ENCODE measurements around the gene JAKMIP1.

The JAKMIP1 gene

GRCh38 chr4:6200011-6200921, at the start of gene JAKMIP1:
TSS of gene JAKMIP1 (minus strand) at chr4:6200549. CDS start at chr4:6112850, 87,699 bp downstream.
- Mint-ChIP-seq H3K27me3 (peaks cover 37% of the 10 kb centered on the region), H3K9me3 (peaks cover 9% of the 10 kb centered on the region), H3K4me1 (peaks cover 32% of the 10 kb centered on the region), H3K27ac (peak within 1 kb of the TSS; percentile 9), H3K4me3 (peak within 1 kb of the TSS; percentile 69), H3K36me3 (ENCODE audit: low read depth) (no peaks in the 10 kb centered on the region)
- DNase-seq = peak; percentile 88
- peak; percentile 33 for ATAC-seq

- peaks cover 44% of the 10 kb centered on the region for H3K27me3 Mint-ChIP-seq
- ATAC-seq (no peak), DNase-seq (no peak)
- peaks cover 13% of the 10 kb centered on the region for H3K9me3 Mint-ChIP-seq
- peaks cover 9% of the 10 kb centered on the region for H3K36me3 Mint-ChIP-seq (ENCODE audit: low read depth)
- H3K4me3 Mint-ChIP-seq = no peak overlapping the region
- no peak overlapping the region for H3K27ac Mint-ChIP-seq
- no peaks in the 10 kb centered on the region for H3K4me1 Mint-ChIP-seq
Measured at GRCh38 chr4:6248394-6248793, 48.0 kb upstream of the JAKMIP1 start.

- Mint-ChIP-seq H3K4me3 (no peak overlapping the region), H3K27ac (no peak overlapping the region), H3K9me3 (peaks cover 13% of the 10 kb centered on the region), H3K4me1 (no peaks in the 10 kb centered on the region), H3K27me3 (peaks cover 52% of the 10 kb centered on the region), H3K36me3 (ENCODE audit: low read depth) (peaks cover 9% of the 10 kb centered on the region)
- ATAC-seq = no peak
- no peak for DNase-seq
Measured at GRCh38 chr4:6246170-6246634, 45.9 kb upstream of the JAKMIP1 start.

GRCh38 chr4:6245246-6246169, 45.2 kb upstream of the JAKMIP1 start:
- H3K27me3 Mint-ChIP-seq = peaks cover 49% of the 10 kb centered on the region
- no peak overlapping the region for H3K4me3 Mint-ChIP-seq
- H3K27ac Mint-ChIP-seq = no peak overlapping the region
- H3K9me3 Mint-ChIP-seq = peaks cover 13% of the 10 kb centered on the region
- no peak for DNase-seq
- no peak for ATAC-seq
- H3K4me1 Mint-ChIP-seq = no peaks in the 10 kb centered on the region
- H3K36me3 Mint-ChIP-seq (ENCODE audit: low read depth) = peaks cover 9% of the 10 kb centered on the region

GRCh38 chr4:6242271-6243029, 42.1 kb upstream of the JAKMIP1 start:
- Mint-ChIP-seq H3K36me3 (ENCODE audit: low read depth) (peaks cover 9% of the 10 kb centered on the region), H3K4me3 (no peak overlapping the region), H3K4me1 (no peaks in the 10 kb centered on the region), H3K27ac (no peak overlapping the region), H3K9me3 (peaks cover 13% of the 10 kb centered on the region), H3K27me3 (peaks cover 35% of the 10 kb centered on the region)
- DNase-seq (no peak), ATAC-seq (no peak)

- ATAC-seq = no peak
- H3K27ac Mint-ChIP-seq = no peak overlapping the region
Measured at GRCh38 chr4:6241062-6241845, 40.9 kb upstream of the JAKMIP1 start.

GRCh38 chr4:6239968-6240367, 39.6 kb upstream of the JAKMIP1 start:
- DNase-seq (no peak), ATAC-seq (no peak)
- Mint-ChIP-seq H3K36me3 (ENCODE audit: low read depth) (peaks cover 9% of the 10 kb centered on the region), H3K27me3 (peaks cover 23% of the 10 kb centered on the region), H3K9me3 (peaks cover 12% of the 10 kb centered on the region), H3K4me3 (no peak overlapping the region), H3K27ac (no peak overlapping the region), H3K4me1 (no peaks in the 10 kb centered on the region)

More at GRCh38 chr4:6241062-6241845, 40.9 kb upstream of the JAKMIP1 start:
- Mint-ChIP-seq H3K27me3 (peaks cover 26% of the 10 kb centered on the region), H3K9me3 (peaks cover 13% of the 10 kb centered on the region), H3K36me3 (ENCODE audit: low read depth) (peaks cover 9% of the 10 kb centered on the region), H3K4me3 (no peak overlapping the region), H3K4me1 (no peaks in the 10 kb centered on the region)
- DNase-seq = no peak

- ATAC-seq (no peak), DNase-seq (no peak)
- H3K27ac Mint-ChIP-seq = no peak overlapping the region
- peaks cover 18% of the 10 kb centered on the region for H3K27me3 Mint-ChIP-seq
- peaks cover 4% of the 10 kb centered on the region for H3K36me3 Mint-ChIP-seq (ENCODE audit: low read depth)
- no peak overlapping the region for H3K4me3 Mint-ChIP-seq
- H3K9me3 Mint-ChIP-seq = peaks cover 8% of the 10 kb centered on the region
- H3K4me1 Mint-ChIP-seq = no peaks in the 10 kb centered on the region
Measured at GRCh38 chr4:6239486-6239885, 39.1 kb upstream of the JAKMIP1 start.

- Mint-ChIP-seq H3K9me3 (no peaks in the 10 kb centered on the region), H3K36me3 (ENCODE audit: low read depth) (no peaks in the 10 kb centered on the region), H3K27me3 (peaks cover 4% of the 10 kb centered on the region), H3K4me1 (no peaks in the 10 kb centered on the region), H3K27ac (no peak overlapping the region), H3K4me3 (no peak overlapping the region)
- DNase-seq (no peak), ATAC-seq (no peak)
Measured at GRCh38 chr4:6236816-6237390, 36.6 kb upstream of the JAKMIP1 start.

- Mint-ChIP-seq H3K4me1 (no peaks in the 10 kb centered on the region), H3K4me3 (no peak overlapping the region), H3K9me3 (no peaks in the 10 kb centered on the region), H3K27me3 (no peaks in the 10 kb centered on the region), H3K27ac (no peak overlapping the region), H3K36me3 (ENCODE audit: low read depth) (no peaks in the 10 kb centered on the region)
- DNase-seq = no peak
- ATAC-seq = no peak
Measured at GRCh38 chr4:6235901-6236640, 35.7 kb upstream of the JAKMIP1 start.

- H3K9me3 Mint-ChIP-seq = no peaks in the 10 kb centered on the region
- H3K4me3 Mint-ChIP-seq = no peak overlapping the region
- H3K27me3 Mint-ChIP-seq = no peaks in the 10 kb centered on the region
- ATAC-seq = no peak
- no peaks in the 10 kb centered on the region for H3K36me3 Mint-ChIP-seq (ENCODE audit: low read depth)
- no peak for DNase-seq
- no peak overlapping the region for H3K27ac Mint-ChIP-seq
- no peaks in the 10 kb centered on the region for H3K4me1 Mint-ChIP-seq
Measured at GRCh38 chr4:6235012-6235411, 34.7 kb upstream of the JAKMIP1 start.

- Mint-ChIP-seq H3K27ac (no peak overlapping the region), H3K9me3 (no peaks in the 10 kb centered on the region), H3K4me3 (no peak overlapping the region), H3K4me1 (no peaks in the 10 kb centered on the region), H3K36me3 (ENCODE audit: low read depth) (no peaks in the 10 kb centered on the region), H3K27me3 (peaks cover 3% of the 10 kb centered on the region)
- no peak for ATAC-seq
- DNase-seq = no peak
Measured at GRCh38 chr4:6233929-6234328, 33.6 kb upstream of the JAKMIP1 start.
